ENCODE data around the gene DCAF6.

The DCAF6 gene

GRCh38 chr1:168088511-168089325, 152.2 kb downstream of the DCAF6 start:
- no peak for DNase-seq

- DNase-seq: no peak
Measured at GRCh38 chr1:168089326-168089978, 153.0 kb downstream of the DCAF6 start.

- DNase-seq: no peak
Measured at GRCh38 chr1:168089979-168090337, 153.5 kb downstream of the DCAF6 start.

GRCh38 chr1:168090395-168090794, 153.9 kb downstream of the DCAF6 start:
- no peak for DNase-seq

- DNase-seq: no peak
Measured at GRCh38 chr1:168091063-168091462, 154.6 kb downstream of the DCAF6 start.

- DNase-seq: no peak
Measured at GRCh38 chr1:168091720-168092550, 155.5 kb downstream of the DCAF6 start.

- no peak for DNase-seq
Measured at GRCh38 chr1:168092566-168093355, 156.3 kb downstream of the DCAF6 start.

GRCh38 chr1:168093616-168094015, 157.1 kb downstream of the DCAF6 start:
- DNase-seq: no peak

GRCh38 chr1:168095476-168095875, 159.0 kb downstream of the DCAF6 start:
- DNase-seq: no peak

- no peak for DNase-seq
Measured at GRCh38 chr1:168096296-168097165, 160.0 kb downstream of the DCAF6 start.

- no peak for DNase-seq
Measured at GRCh38 chr1:168097921-168098528, 161.5 kb downstream of the DCAF6 start.

- no peak for DNase-seq
Measured at GRCh38 chr1:168098534-168099320, 162.2 kb downstream of the DCAF6 start.

GRCh38 chr1:168099337-168099801, 162.9 kb downstream of the DCAF6 start:
- DNase-seq: no peak

GRCh38 chr1:168100315-168101002, 164.0 kb downstream of the DCAF6 start:
- DNase-seq: no peak

GRCh38 chr1:168101336-168101735, 164.9 kb downstream of the DCAF6 start:
- no peak for DNase-seq

- DNase-seq: no peak
Measured at GRCh38 chr1:168102487-168102886, 166.0 kb downstream of the DCAF6 start.

GRCh38 chr1:168104535-168104934, 168.1 kb downstream of the DCAF6 start:
- no peak for DNase-seq

- no peak for DNase-seq
Measured at GRCh38 chr1:168105846-168106245, 169.4 kb downstream of the DCAF6 start.

- DNase-seq: no peak
Measured at GRCh38 chr1:168106274-168106673, 169.8 kb downstream of the DCAF6 start.
